ACC112 (cell line): ENCODE results near the gene VCL.
"Not testable (repeated sequence)": the region's sequence is repeated elsewhere in the genome, so short reads cannot be mapped to it uniquely, and the experiment has no call there.

Source experiments
- H2AFZ ChIP-seq: fragments of 200-600 bp; sonication (generic); one replicate; pipeline ENCODE4 v1.6.0; 2017; ENCODE audit warnings: antibody characterized with exemption, low read length; ENCODE audit not compliant: unreplicated experiment
- H3K27ac ChIP-seq: fragments of 200-600 bp; sonication (generic); 2 replicates; pipeline ENCODE4 v1.5.1; 2014; ENCODE audit warnings: low read depth, mild to moderate bottlenecking, antibody characterized with exemption, low read length, moderate library complexity
- H3K27me3 ChIP-seq: fragments of 200-600 bp; sonication (generic); 2 replicates; pipeline ENCODE4 v1.6.1; 2014; ENCODE audit warnings: mild to moderate bottlenecking, antibody characterized with exemption, low read length, moderate library complexity, mixed read lengths; ENCODE audit not compliant: insufficient read depth
- H3K36me3 ChIP-seq: fragments of 200-600 bp; sonication (generic); 2 replicates; pipeline ENCODE4 v1.6.1; 2016; ENCODE audit warnings: mild to moderate bottlenecking, antibody characterized with exemption, low read length, moderate library complexity, mixed read lengths; ENCODE audit not compliant: insufficient read depth
- H3K4me1 ChIP-seq: fragments of 200-600 bp; sonication (generic); one replicate; pipeline ENCODE4 v1.6.1; 2016; ENCODE audit warnings: low read length, mixed read lengths; ENCODE audit not compliant: insufficient read depth, unreplicated experiment, control insufficient read depth
- H3K4me3 ChIP-seq: fragments of 200-600 bp; sonication (generic); 2 replicates; pipeline ENCODE4 v1.5.1; 2014; ENCODE audit warnings: mild to moderate bottlenecking, low read depth, low read length
- H3K79me2 ChIP-seq: fragments of 200-600 bp; sonication (generic); one replicate; pipeline ENCODE4 v1.6.0; 2016; ENCODE audit warnings: low read length; ENCODE audit not compliant: control insufficient read depth, unreplicated experiment, insufficient read depth

Gene VCL

DNA sequence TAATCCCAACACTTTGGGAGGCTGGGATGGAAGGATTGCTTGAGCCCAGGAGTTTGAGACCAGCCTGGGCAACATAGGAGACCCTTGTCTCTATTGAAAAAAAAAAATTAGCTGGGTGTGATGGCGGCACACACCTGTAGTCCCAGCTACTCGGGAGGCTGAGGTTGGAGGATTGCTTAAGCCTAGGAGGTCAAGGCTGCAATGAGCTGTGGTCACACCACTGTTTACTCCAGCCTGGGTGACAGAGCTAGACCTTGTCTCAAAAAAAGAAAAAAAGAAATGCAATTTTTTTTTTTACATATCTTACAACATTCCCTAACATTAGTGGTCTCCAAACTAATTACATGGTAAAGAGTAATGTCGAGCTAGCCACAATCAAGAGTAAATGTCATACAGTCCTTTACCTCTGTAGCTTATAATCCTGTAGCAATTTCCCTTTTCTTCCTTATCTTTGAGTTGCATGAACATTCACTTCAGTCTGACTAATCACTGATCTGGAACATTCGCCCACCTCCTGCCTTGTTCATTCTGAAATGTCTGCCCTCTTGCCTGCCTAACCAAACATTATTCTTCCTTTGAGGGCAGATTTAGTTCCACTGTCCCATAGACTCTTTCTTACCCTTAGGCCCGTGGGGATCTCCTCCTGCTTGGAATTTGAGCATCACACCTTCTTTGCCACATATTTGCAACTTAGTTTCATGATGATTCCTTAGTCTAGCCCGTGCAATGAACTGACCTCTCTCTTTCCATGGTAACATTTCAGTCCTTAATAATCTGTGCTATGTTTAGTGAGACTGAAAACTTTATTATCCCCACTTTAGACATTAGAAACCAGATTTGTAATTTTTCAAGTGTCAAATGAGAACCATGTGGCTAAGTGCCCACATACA, 4.8 kb upstream of the VCL start:
- peak overlapping the region; percentile 31 for H3K27ac ChIP-seq
- H3K27me3 ChIP-seq = no peaks in the 10 kb centered on the region
- H3K4me1 ChIP-seq = peaks cover 10% of the 10 kb centered on the region
- no peak overlapping the region for H3K4me3 ChIP-seq
- H3K36me3 ChIP-seq = no peaks in the 10 kb centered on the region
- peaks cover 2% of the 10 kb centered on the region for H3K79me2 ChIP-seq
- H2AFZ ChIP-seq = peak overlapping the region; percentile 49

DNA sequence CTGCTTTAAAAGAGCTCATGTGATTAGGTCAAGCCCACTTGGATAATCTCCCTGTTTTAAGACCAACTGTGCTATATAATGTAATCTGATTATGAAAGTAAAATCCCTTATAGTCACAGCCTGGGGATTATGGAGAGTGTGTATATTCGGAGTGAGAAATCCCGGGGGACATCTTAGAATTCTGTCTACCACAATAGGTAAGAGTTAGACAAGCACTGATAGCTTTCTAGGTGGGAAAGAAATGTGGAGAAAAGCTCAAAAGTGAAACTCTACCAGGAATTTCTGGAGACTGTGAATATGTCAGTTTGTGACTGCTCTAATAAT, 2.9 kb upstream of the VCL start:
- H2AFZ ChIP-seq = no peak overlapping the region
- H3K27ac ChIP-seq = no peak overlapping the region
- H3K79me2 ChIP-seq = peaks cover 21% of the 10 kb centered on the region
- no peaks in the 10 kb centered on the region for H3K36me3 ChIP-seq
- peaks cover 16% of the 10 kb centered on the region for H3K4me1 ChIP-seq
- no peaks in the 10 kb centered on the region for H3K27me3 ChIP-seq
- no peak overlapping the region for H3K4me3 ChIP-seq

DNA sequence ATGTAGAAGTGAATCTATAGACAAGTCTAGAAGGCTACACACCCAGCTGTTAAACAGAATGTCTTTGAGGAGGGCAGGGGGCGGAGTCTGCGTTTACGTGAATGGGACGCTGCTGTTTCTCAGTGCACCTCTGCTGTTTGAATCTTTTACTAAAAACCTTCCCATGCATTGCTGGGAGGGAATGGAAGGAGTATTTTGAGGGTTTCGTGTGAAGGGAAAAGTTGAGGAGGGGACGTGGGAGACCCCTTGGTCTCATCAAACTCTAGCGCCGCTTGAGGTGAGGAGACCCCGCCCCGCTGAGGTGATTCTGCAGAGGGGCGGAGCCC, 492 bp upstream of the VCL start:
- H2AFZ ChIP-seq = peak overlapping the region; percentile 65
- H3K4me1 ChIP-seq = peaks cover 35% of the 10 kb centered on the region
- H3K27ac ChIP-seq = peak overlapping the region; percentile 35
- peaks cover 45% of the 10 kb centered on the region for H3K79me2 ChIP-seq
- H3K4me3 ChIP-seq = peak overlapping the region; percentile 96
- no peaks in the 10 kb centered on the region for H3K36me3 ChIP-seq
- no peaks in the 10 kb centered on the region for H3K27me3 ChIP-seq

DNA sequence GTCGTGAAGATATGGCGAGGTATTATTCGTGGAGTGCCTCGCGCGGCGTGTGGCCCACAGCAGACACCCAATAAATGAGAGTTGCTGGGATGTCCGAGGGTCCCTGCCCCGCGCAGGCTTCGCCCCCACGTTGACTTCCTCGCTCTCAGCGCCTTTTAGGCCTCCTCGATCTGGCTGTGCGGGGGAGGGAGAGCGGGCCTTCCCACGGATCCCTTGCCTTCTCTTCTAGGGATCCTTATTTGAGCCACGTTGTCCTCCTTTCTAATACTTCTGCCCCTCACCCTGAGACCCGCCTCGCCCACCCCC, 660 bp downstream of the VCL start:
- Histone ChIP-seq H3K27ac (peak overlapping the region; percentile 91), H3K4me1 (peaks cover 32% of the 10 kb centered on the region), H3K27me3 (no peaks in the 10 kb centered on the region), H3K4me3 (peak overlapping the region; percentile 96), H2AFZ (no peak overlapping the region), H3K36me3 (no peaks in the 10 kb centered on the region), H3K79me2 (peaks cover 56% of the 10 kb centered on the region)

DNA sequence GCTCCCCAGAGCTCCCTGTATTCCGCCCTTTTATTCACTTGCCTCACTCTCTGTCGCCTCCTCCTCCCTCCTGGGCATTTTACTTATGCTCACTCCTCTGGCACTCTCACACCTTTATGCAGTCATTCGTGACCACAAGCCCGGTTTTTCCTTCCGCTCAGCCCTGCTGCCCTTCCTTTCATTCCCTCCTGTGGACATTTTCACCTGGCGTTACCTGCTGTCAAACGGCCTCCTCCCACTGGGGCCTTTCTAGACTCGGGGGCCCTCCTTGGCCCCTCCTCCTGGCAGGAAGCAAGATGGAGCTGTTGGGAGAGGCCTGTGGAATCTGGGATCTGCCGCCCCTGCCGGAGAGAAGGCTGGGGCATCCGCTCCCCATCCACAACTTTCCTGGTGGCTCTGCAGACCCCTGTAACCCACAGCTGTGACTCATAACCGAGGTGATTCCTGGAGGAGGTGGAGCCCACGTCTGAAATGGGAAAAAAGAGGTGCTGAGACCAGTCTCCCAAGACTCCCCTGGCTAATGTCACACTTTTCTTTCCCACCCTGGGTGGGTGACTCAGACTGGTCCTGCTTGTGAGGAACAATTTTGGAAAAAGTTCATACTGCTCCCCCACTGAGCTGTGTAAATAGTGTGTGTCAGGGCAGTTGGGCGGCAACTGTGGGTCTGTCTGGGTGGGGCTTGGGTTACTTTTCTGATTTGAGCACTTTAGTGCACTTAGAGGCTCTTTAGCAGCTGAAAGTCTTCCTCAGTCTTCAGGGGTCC, 1.2 kb downstream of the VCL start:
- H3K79me2 ChIP-seq = peaks cover 60% of the 10 kb centered on the region
- H3K4me1 ChIP-seq = peaks cover 30% of the 10 kb centered on the region
- H3K4me3 ChIP-seq = peak overlapping the region; percentile 96
- no peaks in the 10 kb centered on the region for H3K27me3 ChIP-seq
- peak overlapping the region; percentile 91 for H3K27ac ChIP-seq
- H2AFZ ChIP-seq = no peak overlapping the region
- H3K36me3 ChIP-seq = no peaks in the 10 kb centered on the region

DNA sequence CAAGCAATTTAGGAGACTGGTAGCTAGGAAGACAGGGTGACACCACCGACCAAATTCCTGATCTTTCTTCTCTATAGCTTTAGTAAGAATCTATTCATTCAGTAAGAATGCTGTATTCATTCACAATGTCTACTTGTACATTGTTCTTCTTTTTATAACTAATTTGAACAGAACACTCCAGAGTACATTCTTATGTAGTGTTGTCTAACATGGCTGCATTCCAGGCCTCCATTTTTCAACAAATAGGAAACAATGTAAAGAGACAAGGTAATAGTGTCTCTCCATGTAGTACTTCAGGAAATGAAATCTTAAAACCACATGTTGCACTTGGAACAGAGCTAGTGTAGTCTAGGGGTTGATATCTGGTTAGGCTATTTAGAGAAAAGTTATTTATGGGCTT, 1.8 kb downstream of the VCL start:
- Histone ChIP-seq H3K4me1 (peaks cover 30% of the 10 kb centered on the region), H3K27ac (peak overlapping the region; percentile 91), H3K79me2 (peaks cover 66% of the 10 kb centered on the region), H3K27me3 (no peaks in the 10 kb centered on the region), H2AFZ (no peak overlapping the region), H3K36me3 (no peaks in the 10 kb centered on the region), H3K4me3 (peak overlapping the region; percentile 96)

DNA sequence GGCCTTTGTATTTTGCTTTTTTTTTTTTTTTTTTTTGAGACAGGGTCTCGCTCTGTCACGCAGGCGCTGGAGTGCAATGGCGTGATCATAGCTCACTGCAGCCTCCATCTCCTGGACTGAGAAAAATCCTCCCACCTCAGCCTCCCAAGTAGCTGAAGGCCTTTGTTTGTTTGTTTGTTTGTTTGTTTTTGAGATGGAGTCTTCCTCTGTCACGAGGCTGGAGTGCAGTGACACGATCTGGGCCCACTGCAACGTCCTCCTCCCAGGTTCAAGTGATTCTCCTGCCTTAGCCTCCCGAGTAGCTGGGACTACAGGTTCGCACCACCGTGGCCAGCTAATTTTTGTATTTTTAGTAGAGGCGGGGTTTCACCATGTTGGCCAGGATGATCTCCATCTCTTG, 2.3 kb downstream of the VCL start:
- H3K27me3 ChIP-seq, H2AFZ ChIP-seq, H3K36me3 ChIP-seq: not testable (repeated sequence)
- Histone ChIP-seq H3K79me2 (peaks cover 69% of the 10 kb centered on the region), H3K4me1 (peaks cover 30% of the 10 kb centered on the region), H3K27ac (peak overlapping the region; percentile 91), H3K4me3 (peak overlapping the region; percentile 96)

DNA sequence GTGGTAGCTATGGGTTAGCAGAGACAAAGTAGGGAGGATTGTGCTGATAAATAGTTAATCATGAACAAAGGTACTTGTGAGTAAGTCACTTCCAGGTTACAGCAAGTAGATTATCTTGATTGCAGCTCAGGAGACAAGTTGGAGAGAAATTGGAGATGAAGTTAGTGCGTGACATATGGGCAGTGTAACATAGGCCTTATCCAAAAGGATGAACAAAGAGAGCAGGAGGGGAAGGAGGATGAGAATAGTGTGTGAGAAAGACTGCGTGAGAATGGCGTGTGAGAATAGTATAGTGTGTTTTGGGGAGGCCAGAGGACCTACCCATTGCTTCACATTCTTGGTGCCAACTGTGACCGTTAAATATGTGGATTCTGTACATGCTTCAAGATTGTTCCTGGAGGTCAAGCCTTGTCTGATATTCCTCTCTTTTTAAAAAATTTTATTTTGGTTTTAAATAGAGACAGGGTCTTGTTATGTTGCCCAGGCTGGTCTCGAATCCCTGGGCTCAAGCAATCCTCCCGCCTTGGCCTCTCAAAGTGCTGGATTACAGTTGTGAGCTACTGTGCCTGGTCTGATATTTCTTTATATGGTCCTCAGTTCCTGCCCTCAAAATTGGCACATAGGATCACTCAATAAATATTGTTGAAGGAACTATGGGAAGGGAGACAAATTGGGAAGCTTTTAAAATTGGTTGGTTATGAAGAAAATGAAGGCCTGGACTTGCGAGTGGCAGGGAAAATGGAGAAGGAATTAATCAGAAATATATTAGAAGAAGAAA, 3.2 kb downstream of the VCL start:
- Histone ChIP-seq H3K4me3 (peak overlapping the region; percentile 96), H3K27ac (no peak overlapping the region), H3K79me2 (peaks cover 75% of the 10 kb centered on the region), H3K4me1 (peaks cover 30% of the 10 kb centered on the region), H2AFZ (no peak overlapping the region), H3K27me3 (no peaks in the 10 kb centered on the region), H3K36me3 (no peaks in the 10 kb centered on the region)

DNA sequence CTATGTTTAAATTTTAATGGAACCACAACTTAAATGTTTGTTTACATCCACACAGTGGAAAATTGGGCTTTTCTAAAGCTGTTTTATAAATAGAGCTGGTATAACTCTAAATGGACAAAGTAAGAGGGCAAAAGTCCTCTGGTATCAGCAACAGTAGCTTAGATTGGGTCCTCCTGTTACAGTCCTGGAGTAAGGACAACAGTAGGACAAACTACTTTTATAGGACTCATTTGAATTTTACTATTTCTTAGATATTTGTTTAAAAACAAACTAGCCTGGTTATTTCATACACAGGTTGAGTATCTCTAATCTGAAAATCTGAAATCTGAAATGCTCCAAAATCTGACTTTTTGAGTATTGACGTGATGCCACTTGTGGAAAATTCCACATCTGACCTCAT, 8.4 kb downstream of the VCL start:
- no peak overlapping the region for H2AFZ ChIP-seq
- peaks cover 34% of the 10 kb centered on the region for H3K4me1 ChIP-seq
- no peak overlapping the region for H3K4me3 ChIP-seq

DNA sequence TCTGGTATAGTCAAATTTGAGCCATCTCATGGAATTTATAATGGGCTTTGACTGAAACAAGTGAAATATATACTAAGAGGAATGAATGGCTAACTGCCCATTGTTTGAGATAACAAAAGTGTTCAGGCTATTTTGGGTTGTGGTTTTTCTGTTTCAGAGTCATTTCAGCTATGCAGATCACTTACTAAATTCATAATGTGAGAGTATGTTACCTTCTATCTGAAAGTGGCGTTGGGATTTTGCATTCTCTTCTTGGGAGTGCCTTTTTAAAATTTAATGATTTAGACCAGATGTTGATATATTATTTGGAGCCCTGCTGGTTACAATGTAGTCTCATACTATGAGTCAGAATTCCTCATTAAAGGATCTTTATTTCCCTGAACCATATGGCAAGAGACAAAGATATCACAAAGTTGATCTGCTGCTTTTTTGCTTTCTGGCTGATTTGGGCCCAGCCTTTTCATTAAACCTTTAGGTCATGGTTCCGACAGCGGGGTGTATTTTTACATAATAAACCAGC, 10.4 kb downstream of the VCL start:
- peak overlapping the region; percentile 33; the same call in 1 of the 2 replicates for H3K4me3 ChIP-seq

More for the DNA sequence above, 8.4 kb downstream of the VCL start:
- Histone ChIP-seq H3K27me3 (no peaks in the 10 kb centered on the region), H3K36me3 (no peaks in the 10 kb centered on the region), H3K79me2 (peaks cover 80% of the 10 kb centered on the region), H3K27ac (no peak overlapping the region)

More for the DNA sequence above, 10.4 kb downstream of the VCL start:
- Histone ChIP-seq H3K27ac (peak overlapping the region; percentile 80), H3K79me2 (peaks cover 80% of the 10 kb centered on the region), H2AFZ (no peak overlapping the region), H3K4me1 (peaks cover 44% of the 10 kb centered on the region), H3K36me3 (no peaks in the 10 kb centered on the region), H3K27me3 (no peaks in the 10 kb centered on the region)
